Measurements from ENCODE around the gene LRRC8D.

DNA sequence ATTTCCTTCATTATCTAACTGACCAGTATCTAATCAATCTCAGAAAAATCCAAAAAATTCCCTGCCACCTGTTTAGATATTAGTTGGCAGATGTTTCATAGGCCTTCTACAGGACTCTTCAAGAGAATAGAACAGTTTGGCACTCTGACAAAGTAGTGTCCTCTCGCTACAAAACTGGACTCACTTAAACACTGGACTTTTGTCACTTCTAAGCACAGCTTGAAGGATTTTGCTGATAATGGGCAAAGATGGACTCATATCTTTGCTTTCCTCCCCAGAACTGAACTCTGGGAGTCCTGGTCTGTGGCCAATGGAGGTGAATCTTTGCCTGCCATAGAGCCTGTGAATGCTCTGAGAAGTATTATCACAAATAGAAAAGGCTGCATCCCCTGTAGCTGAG is 115.9 kb downstream of the LRRC8D start:
- no peak for TF ChIP-seq POLR2A (IDR thresholded peaks at IDR 0.05)
- TF ChIP-seq, protein P1, sequence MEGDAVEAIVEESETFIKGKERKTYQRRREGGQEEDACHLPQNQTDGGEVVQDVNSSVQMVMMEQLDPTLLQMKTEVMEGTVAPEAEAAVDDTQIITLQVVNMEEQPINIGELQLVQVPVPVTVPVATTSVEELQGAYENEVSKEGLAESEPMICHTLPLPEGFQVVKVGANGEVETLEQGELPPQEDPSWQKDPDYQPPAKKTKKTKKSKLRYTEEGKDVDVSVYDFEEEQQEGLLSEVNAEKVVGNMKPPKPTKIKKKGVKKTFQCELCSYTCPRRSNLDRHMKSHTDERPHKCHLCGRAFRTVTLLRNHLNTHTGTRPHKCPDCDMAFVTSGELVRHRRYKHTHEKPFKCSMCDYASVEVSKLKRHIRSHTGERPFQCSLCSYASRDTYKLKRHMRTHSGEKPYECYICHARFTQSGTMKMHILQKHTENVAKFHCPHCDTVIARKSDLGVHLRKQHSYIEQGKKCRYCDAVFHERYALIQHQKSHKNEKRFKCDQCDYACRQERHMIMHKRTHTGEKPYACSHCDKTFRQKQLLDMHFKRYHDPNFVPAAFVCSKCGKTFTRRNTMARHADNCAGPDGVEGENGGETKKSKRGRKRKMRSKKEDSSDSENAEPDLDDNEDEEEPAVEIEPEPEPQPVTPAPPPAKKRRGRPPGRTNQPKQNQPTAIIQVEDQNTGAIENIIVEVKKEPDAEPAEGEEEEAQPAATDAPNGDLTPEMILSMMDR (IDR thresholded peaks at IDR 0.05) = no peak

Data from lower leg skin (tissue), 3 donors.